Nephron (organoid): Measurements from ENCODE around the gene EGLN1.

Source experiments
- H3K27ac Mint-ChIP-seq, 3 experiments: 2 replicates each; pipeline ENCODE4 v1.8.0; 2020; ENCODE audit warnings: mixed read lengths in 3 of 3, mild to moderate bottlenecking in 2 of 3, moderate library complexity in 1 of 3
- H3K27me3 Mint-ChIP-seq: 2 replicates; pipeline ENCODE4 v1.8.0; 2021; ENCODE audit warnings: low read depth, mild to moderate bottlenecking, moderate library complexity, mixed read lengths
- H3K36me3 Mint-ChIP-seq: 2 replicates; pipeline ENCODE4 v1.8.0; 2020; ENCODE audit warnings: low read depth, mixed read lengths
- H3K4me1 Mint-ChIP-seq: 2 replicates; pipeline ENCODE4 v1.8.0; 2020; ENCODE audit warnings: mixed read lengths
- H3K4me3 Mint-ChIP-seq, 3 experiments: 2 replicates each; pipeline ENCODE4 v1.8.0; 2020; ENCODE audit warnings: mild to moderate bottlenecking in 3 of 3, mixed read lengths in 3 of 3, moderate library complexity in 2 of 3
- H3K9me3 Mint-ChIP-seq: 2 replicates; pipeline ENCODE4 v1.8.0; 2020; ENCODE audit warnings: mixed read lengths
- CTCF ChIP-seq, 3 experiments: fragments of 200-600 bp; sonication (generic); IDR thresholded peaks; one replicate each; pipeline ENCODE4 v1.5.0; 2021; ENCODE audit warnings: antibody characterized with exemption in 3 of 3; ENCODE audit not compliant: unreplicated experiment in 3 of 3

The EGLN1 gene

GRCh38 chr1:231335663-231336602 is 86.2 kb downstream of the EGLN1 start:
- Mint-ChIP-seq H3K4me1 (peaks cover 57% of the 10 kb centered on the region), H3K9me3 (no peaks in the 10 kb centered on the region), H3K27me3 (peaks cover 3% of the 10 kb centered on the region), H3K4me3 (peak overlapping the region; percentile 94 to 99 (median 95)), H3K27ac (peak overlapping the region in 1 of 3 experiments; percentile 22), H3K36me3 (peaks cover 20% of the 10 kb centered on the region)
- no peak for TF ChIP-seq CTCF (IDR thresholded peaks at IDR 0.05; ENCODE audit: unreplicated experiment in 3 of 3)

GRCh38 chr1:231334952-231335351 is 87.1 kb downstream of the EGLN1 start:
- no peaks in the 10 kb centered on the region for H3K9me3 Mint-ChIP-seq
- peaks cover 14% of the 10 kb centered on the region for H3K36me3 Mint-ChIP-seq
- H3K27me3 Mint-ChIP-seq: peaks cover 3% of the 10 kb centered on the region
- peak overlapping the region; percentile 67 to 73 (median 67) for H3K4me3 Mint-ChIP-seq
- peaks cover 57% of the 10 kb centered on the region for H3K4me1 Mint-ChIP-seq
- no peak overlapping the region for H3K27ac Mint-ChIP-seq
- TF ChIP-seq CTCF (IDR thresholded peaks at IDR 0.05; ENCODE audit: unreplicated experiment in 3 of 3): no peak

- peak overlapping the region; percentile 67 for H3K4me3 Mint-ChIP-seq
- H3K9me3 Mint-ChIP-seq: no peaks in the 10 kb centered on the region
- peaks cover 3% of the 10 kb centered on the region for H3K27me3 Mint-ChIP-seq
- TF ChIP-seq CTCF (IDR thresholded peaks at IDR 0.05; ENCODE audit: unreplicated experiment in 3 of 3): no peak
- peaks cover 51% of the 10 kb centered on the region for H3K4me1 Mint-ChIP-seq
- peaks cover 9% of the 10 kb centered on the region for H3K36me3 Mint-ChIP-seq
- H3K27ac Mint-ChIP-seq: no peak overlapping the region
Observed at GRCh38 chr1:231334079-231334666, 87.9 kb downstream of the EGLN1 start.

GRCh38 chr1:231332761-231333160 is 89.3 kb downstream of the EGLN1 start:
- H3K9me3 Mint-ChIP-seq: no peaks in the 10 kb centered on the region
- H3K4me1 Mint-ChIP-seq: peaks cover 38% of the 10 kb centered on the region
- H3K36me3 Mint-ChIP-seq: peaks cover 8% of the 10 kb centered on the region
- peak overlapping the region in 1 of 3 experiments; percentile 24 for H3K4me3 Mint-ChIP-seq
- H3K27me3 Mint-ChIP-seq: peaks cover 2% of the 10 kb centered on the region
- no peak for TF ChIP-seq CTCF (IDR thresholded peaks at IDR 0.05; ENCODE audit: unreplicated experiment in 3 of 3)
- no peak overlapping the region for H3K27ac Mint-ChIP-seq

- Mint-ChIP-seq H3K9me3 (no peaks in the 10 kb centered on the region), H3K4me3 (no peak overlapping the region), H3K27me3 (no peaks in the 10 kb centered on the region), H3K36me3 (peaks cover 5% of the 10 kb centered on the region), H3K4me1 (peaks cover 10% of the 10 kb centered on the region), H3K27ac (no peak overlapping the region)
- TF ChIP-seq CTCF (IDR thresholded peaks at IDR 0.05; ENCODE audit: unreplicated experiment in 3 of 3): no peak
Observed at GRCh38 chr1:231329483-231329882, 92.6 kb downstream of the EGLN1 start.
